Memory B cell (primary cell): Measurements from ENCODE around the gene FTO.
A peak's percentile ranks its signal among the peaks of the same experiment; 100 is the strongest.
"Not testable (repeated sequence)": the region's sequence is repeated elsewhere in the genome, so short reads cannot be mapped to it uniquely, and the experiment has no call there.

Source experiments
- ATAC-seq: fragments of 150-1000 bp; cut with Tn5 transposase; 2 replicates; pipeline ENCODE4 v1.10.0; 2021; ENCODE audit warnings: low read depth, mild to moderate bottlenecking, moderate library complexity
- DNase-seq, 2 donors: peaks; one replicate each; pipeline ENCODE4 v3.0.0; 2022; ENCODE audit warnings: low spot score in 2 of 2
- H3K27ac Mint-ChIP-seq: one replicate; pipeline ENCODE4 v1.8.0; 2022; ENCODE audit warnings: mild to moderate bottlenecking, moderate library complexity, mixed read lengths
- H3K27me3 Mint-ChIP-seq: one replicate; pipeline ENCODE4 v1.8.0; 2022; ENCODE audit warnings: mixed read lengths
- H3K36me3 Mint-ChIP-seq: one replicate; pipeline ENCODE4 v1.8.0; 2022; ENCODE audit warnings: mild to moderate bottlenecking, mixed read lengths
- H3K4me1 Mint-ChIP-seq: one replicate; pipeline ENCODE4 v1.8.0; 2022; ENCODE audit warnings: mixed read lengths
- H3K4me3 Mint-ChIP-seq: one replicate; pipeline ENCODE4 v1.8.0; 2022; ENCODE audit warnings: mild to moderate bottlenecking, moderate library complexity, mixed read lengths
- H3K9me3 Mint-ChIP-seq: one replicate; pipeline ENCODE4 v1.8.0; 2022; ENCODE audit warnings: mixed read lengths

FTO gene

GRCh38 chr16:53844804-53845203 is 140.8 kb downstream of the FTO start:
- Mint-ChIP-seq H3K27ac (no peak overlapping the region), H3K36me3 (peaks cover 25% of the 10 kb centered on the region), H3K9me3 (no peaks in the 10 kb centered on the region), H3K4me1 (peaks cover 7% of the 10 kb centered on the region), H3K4me3 (no peak overlapping the region), H3K27me3 (no peaks in the 10 kb centered on the region)
- ATAC-seq: no peak
- no peak for DNase-seq

GRCh38 chr16:53846549-53846948 is 142.6 kb downstream of the FTO start:
- not testable (repeated sequence) for H3K4me3 Mint-ChIP-seq, H3K27me3 Mint-ChIP-seq, H3K27ac Mint-ChIP-seq, H3K4me1 Mint-ChIP-seq, H3K9me3 Mint-ChIP-seq, DNase-seq, ATAC-seq
- peaks cover 25% of the 10 kb centered on the region for H3K36me3 Mint-ChIP-seq

GRCh38 chr16:53846971-53847370 is 143.0 kb downstream of the FTO start:
- DNase-seq (no peak), ATAC-seq (no peak)
- H3K9me3 Mint-ChIP-seq: no peaks in the 10 kb centered on the region
- no peak overlapping the region for H3K4me3 Mint-ChIP-seq
- peaks cover 22% of the 10 kb centered on the region for H3K36me3 Mint-ChIP-seq
- peaks cover 4% of the 10 kb centered on the region for H3K4me1 Mint-ChIP-seq
- H3K27ac Mint-ChIP-seq: no peak overlapping the region
- no peaks in the 10 kb centered on the region for H3K27me3 Mint-ChIP-seq

GRCh38 chr16:53848277-53848942 is 144.5 kb downstream of the FTO start:
- Mint-ChIP-seq H3K4me3 (no peak overlapping the region), H3K27me3 (no peaks in the 10 kb centered on the region), H3K9me3 (peaks cover 2% of the 10 kb centered on the region), H3K27ac (no peak overlapping the region), H3K4me1 (peaks cover 4% of the 10 kb centered on the region), H3K36me3 (peaks cover 29% of the 10 kb centered on the region)
- DNase-seq (no peak), ATAC-seq (no peak)

GRCh38 chr16:53848950-53849349 is 145.0 kb downstream of the FTO start:
- H3K4me1 Mint-ChIP-seq: peaks cover 4% of the 10 kb centered on the region
- no peaks in the 10 kb centered on the region for H3K27me3 Mint-ChIP-seq
- DNase-seq: no peak
- no peak overlapping the region for H3K27ac Mint-ChIP-seq
- ATAC-seq: no peak
- no peak overlapping the region for H3K4me3 Mint-ChIP-seq
- peaks cover 3% of the 10 kb centered on the region for H3K9me3 Mint-ChIP-seq
- peaks cover 33% of the 10 kb centered on the region for H3K36me3 Mint-ChIP-seq

- Mint-ChIP-seq H3K9me3 (peaks cover 6% of the 10 kb centered on the region), H3K4me3 (no peak overlapping the region), H3K36me3 (peaks cover 38% of the 10 kb centered on the region), H3K27ac (no peak overlapping the region), H3K4me1 (peaks cover 4% of the 10 kb centered on the region), H3K27me3 (no peaks in the 10 kb centered on the region)
- no peak for ATAC-seq
- no peak for DNase-seq
These were observed 145.6 kb downstream of the FTO start for GRCh38 chr16:53849585-53849984.

- DNase-seq: no peak
- H3K36me3 Mint-ChIP-seq: peaks cover 38% of the 10 kb centered on the region
- peaks cover 4% of the 10 kb centered on the region for H3K4me1 Mint-ChIP-seq
- ATAC-seq: no peak
- no peak overlapping the region for H3K4me3 Mint-ChIP-seq
- no peaks in the 10 kb centered on the region for H3K27me3 Mint-ChIP-seq
- no peak overlapping the region for H3K27ac Mint-ChIP-seq
- peaks cover 6% of the 10 kb centered on the region for H3K9me3 Mint-ChIP-seq
These were observed 146.0 kb downstream of the FTO start for GRCh38 chr16:53849994-53850393.

- DNase-seq (no peak), ATAC-seq (no peak)
- no peaks in the 10 kb centered on the region for H3K27me3 Mint-ChIP-seq
- H3K4me3 Mint-ChIP-seq: no peak overlapping the region
- no peak overlapping the region for H3K27ac Mint-ChIP-seq
- H3K4me1 Mint-ChIP-seq: peaks cover 4% of the 10 kb centered on the region
- H3K9me3 Mint-ChIP-seq: peaks cover 6% of the 10 kb centered on the region
- peaks cover 39% of the 10 kb centered on the region for H3K36me3 Mint-ChIP-seq
These were observed 148.7 kb downstream of the FTO start for GRCh38 chr16:53852678-53853077.

- Mint-ChIP-seq H3K4me3 (no peak overlapping the region), H3K4me1 (no peaks in the 10 kb centered on the region), H3K36me3 (peaks cover 35% of the 10 kb centered on the region), H3K9me3 (peaks cover 6% of the 10 kb centered on the region), H3K27me3 (no peaks in the 10 kb centered on the region), H3K27ac (no peak overlapping the region)
- no peak for ATAC-seq
- DNase-seq: no peak
These were observed 151.1 kb downstream of the FTO start for GRCh38 chr16:53855056-53855455.

GRCh38 chr16:53855511-53855910 is 151.6 kb downstream of the FTO start:
- peaks cover 6% of the 10 kb centered on the region for H3K9me3 Mint-ChIP-seq
- no peak overlapping the region for H3K27ac Mint-ChIP-seq
- no peak overlapping the region for H3K4me3 Mint-ChIP-seq
- peaks cover 37% of the 10 kb centered on the region for H3K36me3 Mint-ChIP-seq
- ATAC-seq (no peak), DNase-seq (no peak)
- H3K27me3 Mint-ChIP-seq: no peaks in the 10 kb centered on the region
- H3K4me1 Mint-ChIP-seq: no peaks in the 10 kb centered on the region

- Mint-ChIP-seq H3K27me3 (no peaks in the 10 kb centered on the region), H3K9me3 (no peaks in the 10 kb centered on the region), H3K27ac (no peak overlapping the region), H3K36me3 (peaks cover 20% of the 10 kb centered on the region), H3K4me3 (no peak overlapping the region), H3K4me1 (no peaks in the 10 kb centered on the region)
- DNase-seq (no peak), ATAC-seq (no peak)
These were observed 156.1 kb downstream of the FTO start for GRCh38 chr16:53859995-53860540.

- Mint-ChIP-seq H3K27me3 (no peaks in the 10 kb centered on the region), H3K9me3 (peaks cover 2% of the 10 kb centered on the region), H3K4me3 (no peak overlapping the region), H3K4me1 (peaks cover 6% of the 10 kb centered on the region), H3K27ac (no peak overlapping the region), H3K36me3 (peaks cover 21% of the 10 kb centered on the region)
- DNase-seq (no peak), ATAC-seq (no peak)
These were observed 159.9 kb downstream of the FTO start for GRCh38 chr16:53863861-53864260.

GRCh38 chr16:53864819-53865493 is 161.0 kb downstream of the FTO start:
- H3K4me3 Mint-ChIP-seq: no peak overlapping the region
- ATAC-seq: no peak

GRCh38 chr16:53865494-53865863 is 161.5 kb downstream of the FTO start:
- ATAC-seq (peak; percentile 62), DNase-seq (no peak)
- Mint-ChIP-seq H3K36me3 (peaks cover 23% of the 10 kb centered on the region), H3K4me3 (peak overlapping the region; percentile 12), H3K9me3 (peaks cover 4% of the 10 kb centered on the region), H3K27me3 (no peaks in the 10 kb centered on the region), H3K27ac (peak overlapping the region; percentile 1), H3K4me1 (peaks cover 6% of the 10 kb centered on the region)

More at GRCh38 chr16:53864819-53865493, 161.0 kb downstream of the FTO start:
- peaks cover 2% of the 10 kb centered on the region for H3K9me3 Mint-ChIP-seq
- H3K27ac Mint-ChIP-seq: peak overlapping the region; percentile 1
- peaks cover 6% of the 10 kb centered on the region for H3K4me1 Mint-ChIP-seq
- H3K27me3 Mint-ChIP-seq: no peaks in the 10 kb centered on the region
- peaks cover 22% of the 10 kb centered on the region for H3K36me3 Mint-ChIP-seq
- DNase-seq: no peak
